Spinal cord (tissue), 10 donors: ENCODE measurements around the gene PYGB. TPM values are rescaled to one million over a fixed set of nuclear protein-coding genes. Genes with fewer than 3 reads are reported as not detected.

Source experiments
- DNase-seq, 6 donors: peaks; one replicate each; pipeline versions ENCODE4 v3.0.0 to v3.0.0-alpha.2; 2013 to 2015; ENCODE audit warnings: low spot score in 6 of 6, low read depth in 4 of 6
- H3K27ac ChIP-seq: one replicate; pipeline ENCODE4 v1.5.1; 2013; ENCODE audit warnings: low read depth, low read length, control low read depth
- H3K27me3 ChIP-seq: one replicate; pipeline ENCODE4 v1.6.1; 2013; ENCODE audit warnings: low read length; ENCODE audit not compliant: control insufficient read depth, insufficient read depth
- H3K36me3 ChIP-seq: one replicate; pipeline ENCODE4 v1.6.1; 2013; ENCODE audit warnings: low read length; ENCODE audit not compliant: control insufficient read depth, insufficient read depth
- H3K4me1 ChIP-seq: one replicate; pipeline ENCODE4 v1.6.1; 2013; ENCODE audit warnings: low read length; ENCODE audit not compliant: control insufficient read depth, insufficient read depth
- H3K4me3 ChIP-seq: one replicate; pipeline ENCODE4 v1.5.1; 2013; ENCODE audit warnings: low read depth, low read length, control low read depth
- H3K9me3 ChIP-seq: one replicate; pipeline ENCODE4 v1.6.1; 2013; ENCODE audit warnings: low read length; ENCODE audit not compliant: control insufficient read depth, insufficient read depth
- WGBS: methylation state at CpG from one replicate; pipeline ENCODE4 v1.1.5; 2013; ENCODE audit warnings: missing lambda C conversion rate; ENCODE audit not compliant: insufficient coverage; 5-methylcytosine and 5-hydroxymethylcytosine counted together
- polyA plus RNA-seq, 2 donors: library from polyadenylated mRNA; unstranded; fragments of 120-200 nt; gene quantifications; one replicate each; pipeline ENCODE4 v1.2.1, GENCODE V29; 2013; ENCODE audit not compliant: insufficient read length in 2 of 2
- total RNA-seq, 2 donors: library from RNA; depleted of rRNA in 1 of 2; stranded (reverse); fragments of 120-200 nt in 1 of 2; fragments of >200 nt in 1 of 2; gene quantifications; one replicate each; pipeline versions ENCODE4 v1.2.3 to v1.2.4, GENCODE V29; 2013 to 2014
- donor health status: healthy.

PYGB gene
- total and polyA plus RNA-seq, 4 donors: 71.4 to 122 (median 97.3) TPM

DNA sequence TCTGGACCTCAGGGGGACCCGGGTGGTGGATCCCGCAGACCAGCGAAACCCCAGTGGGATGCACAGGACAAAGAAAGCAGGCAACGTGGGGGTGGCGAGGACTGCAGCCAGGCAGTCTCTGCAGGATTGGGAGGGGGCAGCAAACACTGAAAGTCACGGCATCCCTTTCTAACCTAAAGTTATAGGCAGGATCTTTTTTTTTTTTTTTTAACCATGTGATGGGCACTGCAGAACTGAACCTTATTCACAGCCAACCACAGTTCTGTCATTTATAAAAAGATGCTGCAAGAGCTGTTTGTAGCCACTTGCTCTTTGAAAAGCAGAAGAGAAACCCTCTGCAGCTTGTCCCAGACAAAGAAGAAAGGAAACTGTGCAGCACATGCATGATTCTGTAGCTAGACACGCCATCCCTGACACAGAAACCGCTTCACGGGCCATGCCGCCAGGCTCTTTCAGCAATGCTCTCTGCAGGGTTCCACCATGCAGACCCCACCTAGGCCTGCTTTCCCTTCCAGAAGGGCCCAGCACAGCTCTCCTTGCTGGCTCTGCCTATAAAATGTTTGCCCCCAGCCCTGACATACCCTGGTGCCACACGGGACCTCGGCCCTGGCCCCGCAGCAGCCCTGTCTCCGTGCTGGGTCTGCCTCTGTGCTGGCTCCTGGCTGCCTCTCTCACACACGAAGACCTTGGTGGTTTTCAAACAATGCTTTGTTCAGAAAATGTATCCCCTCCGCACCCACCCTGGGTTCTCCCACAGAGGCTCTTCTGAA, 70.8 kb downstream of the PYGB start:
- Histone ChIP-seq H3K36me3 (peaks cover 43% of the 10 kb centered on the region), H3K4me1 (peaks cover 47% of the 10 kb centered on the region), H3K27ac (peak overlapping the region; percentile 33), H3K4me3 (no peak overlapping the region), H3K9me3 (no peaks in the 10 kb centered on the region), H3K27me3 (no peaks in the 10 kb centered on the region)
- WGBS: 48% methylated on average over 13 of the region's 16 CpGs
- peak in 2 of 6 donors; percentile 32 to 51 for DNase-seq

DNA sequence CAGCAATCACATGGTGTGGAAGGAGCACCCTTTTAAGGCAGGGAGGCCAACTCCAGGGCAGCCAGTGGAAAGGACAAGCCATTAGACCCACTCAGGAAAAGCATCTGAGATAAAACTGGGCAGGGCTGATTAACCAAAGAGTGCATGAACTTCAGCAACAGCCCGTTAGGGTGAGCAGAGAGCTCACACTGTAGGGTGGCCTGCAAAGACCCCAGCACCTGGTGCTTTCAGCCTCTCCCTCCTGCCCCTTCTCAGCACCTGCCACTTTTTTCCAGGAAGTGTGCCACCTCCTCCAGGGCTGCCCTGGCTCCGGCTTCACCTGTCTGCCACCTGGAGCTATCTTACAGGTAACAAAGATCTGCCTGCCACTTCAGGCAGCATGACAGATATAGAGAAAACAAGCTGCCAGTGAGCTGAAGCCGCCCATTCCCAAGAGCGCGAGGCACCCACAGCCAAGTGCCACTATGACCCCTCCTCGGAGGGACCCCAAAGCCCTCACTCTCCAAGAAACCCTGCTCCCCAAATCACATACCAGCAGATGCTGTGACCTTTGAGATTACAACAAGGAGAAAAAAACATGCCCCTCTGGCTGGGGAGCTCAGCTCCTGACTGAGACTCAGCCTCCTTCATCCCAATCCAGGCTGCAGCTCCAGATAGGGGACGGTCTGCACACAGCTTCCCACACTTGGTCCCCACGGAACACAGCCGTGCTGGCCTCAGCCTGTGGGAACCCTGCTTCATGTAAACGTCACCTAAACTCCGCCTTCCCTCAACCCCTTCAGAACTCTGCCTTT, 71.6 kb downstream of the PYGB start:
- peaks cover 43% of the 10 kb centered on the region for H3K36me3 ChIP-seq
- DNase-seq: no peak
- H3K9me3 ChIP-seq: no peaks in the 10 kb centered on the region
- peaks cover 47% of the 10 kb centered on the region for H3K4me1 ChIP-seq
- H3K27me3 ChIP-seq: no peaks in the 10 kb centered on the region
- 67% methylated on average over 11 of the region's 11 CpGs for WGBS
- no peak overlapping the region for H3K4me3 ChIP-seq
- H3K27ac ChIP-seq: peak overlapping the region; percentile 33

DNA sequence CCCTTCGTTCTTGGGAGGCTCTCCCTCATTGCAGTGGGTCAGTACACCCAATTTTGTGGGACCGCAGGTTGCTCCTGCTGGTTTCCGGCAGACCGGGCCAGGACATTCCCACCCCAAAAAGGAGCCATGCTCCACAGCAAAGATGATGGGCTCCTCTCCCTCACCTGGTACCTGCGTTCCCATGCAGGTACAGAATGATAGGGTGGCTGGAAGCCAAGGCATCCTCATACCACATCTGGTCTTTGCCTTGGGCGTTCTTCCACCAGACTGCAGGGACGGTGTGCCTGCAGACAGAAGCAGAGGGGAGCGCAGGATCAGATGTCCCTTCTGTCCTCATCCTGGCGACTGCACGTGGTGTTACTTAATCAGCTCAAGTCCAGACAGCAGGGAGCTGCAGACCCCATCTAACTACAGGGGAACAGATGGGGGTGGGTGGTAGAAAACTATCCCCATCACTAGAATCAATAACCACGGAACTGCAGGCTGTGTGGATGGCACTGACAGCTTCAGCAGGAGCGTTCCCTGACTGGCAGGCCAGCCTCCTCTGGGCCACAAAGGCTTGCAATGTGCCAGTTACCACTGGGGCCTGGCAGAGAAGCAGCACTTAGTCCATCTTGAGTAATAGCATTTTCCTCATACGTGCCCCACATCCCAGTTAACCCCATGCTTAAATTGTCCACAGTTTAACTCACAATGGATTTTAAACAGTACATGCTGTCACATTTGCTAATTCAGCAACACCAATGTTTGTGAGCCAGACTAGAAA, 72.3 kb downstream of the PYGB start:
- Histone ChIP-seq H3K27ac (no peak overlapping the region), H3K36me3 (peaks cover 38% of the 10 kb centered on the region), H3K4me1 (peaks cover 47% of the 10 kb centered on the region), H3K9me3 (no peaks in the 10 kb centered on the region), H3K4me3 (no peak overlapping the region), H3K27me3 (no peaks in the 10 kb centered on the region)
- DNase-seq: no peak
- 70% methylated on average over 12 of the region's 13 CpGs for WGBS

DNA sequence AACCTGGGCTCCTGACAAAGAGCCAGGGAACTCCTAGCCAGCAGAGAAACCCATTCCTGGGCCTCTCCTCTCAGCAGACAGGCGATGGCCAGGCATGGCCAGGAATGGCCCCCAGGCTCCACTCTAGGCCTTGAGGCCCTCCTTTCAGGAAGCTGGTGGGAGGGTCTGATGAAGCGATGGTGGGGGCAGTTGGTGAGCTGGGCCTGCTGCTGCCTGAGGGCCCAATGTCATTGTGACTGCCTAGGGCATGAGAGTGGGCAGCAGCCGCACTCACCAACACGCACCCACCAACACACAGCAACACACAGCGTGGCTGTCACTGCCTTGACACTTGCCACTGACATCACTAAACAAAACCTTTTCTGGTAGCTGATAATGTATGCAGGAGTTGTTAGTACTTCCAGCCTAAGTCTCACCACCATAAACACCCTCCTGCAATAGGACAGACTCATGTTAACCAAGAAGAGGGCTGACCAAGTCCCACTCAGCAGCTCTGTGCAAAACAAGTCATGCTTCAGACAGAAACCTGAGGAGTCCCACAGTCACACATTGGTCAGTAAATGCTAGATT, 73.5 kb downstream of the PYGB start:
- H3K36me3 ChIP-seq: peaks cover 30% of the 10 kb centered on the region
- no CpG with 5 or more reads among the region's 5 CpGs for WGBS
- H3K4me1 ChIP-seq: peaks cover 47% of the 10 kb centered on the region
- no peaks in the 10 kb centered on the region for H3K27me3 ChIP-seq
- no peaks in the 10 kb centered on the region for H3K9me3 ChIP-seq
- no peak overlapping the region for H3K4me3 ChIP-seq
- peak overlapping the region; percentile 29 for H3K27ac ChIP-seq
- DNase-seq: peak in 1 of 6 donors; percentile 9

DNA sequence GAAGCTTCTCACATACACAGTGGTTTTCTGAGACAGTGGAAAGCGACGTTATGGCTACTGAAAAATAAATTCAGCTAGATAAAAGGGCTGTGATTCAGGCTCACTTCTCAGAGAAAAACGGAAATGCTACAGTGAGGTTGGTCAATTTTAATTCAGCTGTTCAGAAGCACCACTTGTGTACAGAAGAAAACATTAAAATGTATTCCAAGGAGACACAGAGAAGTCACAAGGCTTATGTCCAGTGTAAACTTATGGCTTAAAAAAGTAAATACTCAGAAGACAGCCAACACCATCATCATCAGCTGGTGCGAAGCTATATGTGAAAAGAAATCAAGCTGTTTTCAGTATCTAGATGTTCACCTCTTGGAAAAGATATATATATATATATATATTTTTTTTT, 74.1 kb downstream of the PYGB start:
- H3K4me3 ChIP-seq: no peak overlapping the region
- H3K27ac ChIP-seq: no peak overlapping the region
- H3K36me3 ChIP-seq: peaks cover 25% of the 10 kb centered on the region
- H3K4me1 ChIP-seq: peaks cover 47% of the 10 kb centered on the region
- WGBS: no CpG with 5 or more reads among the region's 4 CpGs
- no peaks in the 10 kb centered on the region for H3K27me3 ChIP-seq
- no peaks in the 10 kb centered on the region for H3K9me3 ChIP-seq
- DNase-seq: peak in 1 of 6 donors; percentile 35

- 93% methylated on average over 8 of the region's 12 CpGs for WGBS
- H3K36me3 ChIP-seq: peaks cover 17% of the 10 kb centered on the region
- DNase-seq: no peak
- no peaks in the 10 kb centered on the region for H3K27me3 ChIP-seq
- no peak overlapping the region for H3K4me3 ChIP-seq
- peaks cover 33% of the 10 kb centered on the region for H3K4me1 ChIP-seq
- no peak overlapping the region for H3K27ac ChIP-seq
- H3K9me3 ChIP-seq: no peaks in the 10 kb centered on the region
Observed at GRCh38 chr20:25323496-25324246, 75.8 kb downstream of the PYGB start.

- Histone ChIP-seq H3K4me1 (peaks cover 31% of the 10 kb centered on the region), H3K27ac (no peak overlapping the region), H3K9me3 (no peaks in the 10 kb centered on the region), H3K27me3 (no peaks in the 10 kb centered on the region), H3K4me3 (no peak overlapping the region), H3K36me3 (peaks cover 22% of the 10 kb centered on the region)
- WGBS: 80% methylated on average over 5 of the region's 5 CpGs
- no peak for DNase-seq
Observed at GRCh38 chr20:25324412-25324811, 76.5 kb downstream of the PYGB start.

- 62% methylated on average over 2 of the region's 3 CpGs for WGBS
- H3K4me1 ChIP-seq: peaks cover 25% of the 10 kb centered on the region
Observed at GRCh38 chr20:25325073-25325472, 77.2 kb downstream of the PYGB start.

GRCh38 chr20:25325997-25326396, 78.1 kb downstream of the PYGB start:
- no CpG with 5 or more reads among the region's 2 CpGs for WGBS
- Histone ChIP-seq H3K4me3 (no peak overlapping the region), H3K4me1 (peaks cover 16% of the 10 kb centered on the region), H3K27ac (no peak overlapping the region), H3K9me3 (no peaks in the 10 kb centered on the region), H3K27me3 (no peaks in the 10 kb centered on the region), H3K36me3 (peaks cover 16% of the 10 kb centered on the region)
- no peak for DNase-seq

More at GRCh38 chr20:25325073-25325472, 77.2 kb downstream of the PYGB start:
- peaks cover 16% of the 10 kb centered on the region for H3K36me3 ChIP-seq
- H3K27me3 ChIP-seq: no peaks in the 10 kb centered on the region
- no peaks in the 10 kb centered on the region for H3K9me3 ChIP-seq
- H3K27ac ChIP-seq: no peak overlapping the region
- DNase-seq: no peak
- H3K4me3 ChIP-seq: no peak overlapping the region
